ENCODE data around the gene DIPK1C.

DNA sequence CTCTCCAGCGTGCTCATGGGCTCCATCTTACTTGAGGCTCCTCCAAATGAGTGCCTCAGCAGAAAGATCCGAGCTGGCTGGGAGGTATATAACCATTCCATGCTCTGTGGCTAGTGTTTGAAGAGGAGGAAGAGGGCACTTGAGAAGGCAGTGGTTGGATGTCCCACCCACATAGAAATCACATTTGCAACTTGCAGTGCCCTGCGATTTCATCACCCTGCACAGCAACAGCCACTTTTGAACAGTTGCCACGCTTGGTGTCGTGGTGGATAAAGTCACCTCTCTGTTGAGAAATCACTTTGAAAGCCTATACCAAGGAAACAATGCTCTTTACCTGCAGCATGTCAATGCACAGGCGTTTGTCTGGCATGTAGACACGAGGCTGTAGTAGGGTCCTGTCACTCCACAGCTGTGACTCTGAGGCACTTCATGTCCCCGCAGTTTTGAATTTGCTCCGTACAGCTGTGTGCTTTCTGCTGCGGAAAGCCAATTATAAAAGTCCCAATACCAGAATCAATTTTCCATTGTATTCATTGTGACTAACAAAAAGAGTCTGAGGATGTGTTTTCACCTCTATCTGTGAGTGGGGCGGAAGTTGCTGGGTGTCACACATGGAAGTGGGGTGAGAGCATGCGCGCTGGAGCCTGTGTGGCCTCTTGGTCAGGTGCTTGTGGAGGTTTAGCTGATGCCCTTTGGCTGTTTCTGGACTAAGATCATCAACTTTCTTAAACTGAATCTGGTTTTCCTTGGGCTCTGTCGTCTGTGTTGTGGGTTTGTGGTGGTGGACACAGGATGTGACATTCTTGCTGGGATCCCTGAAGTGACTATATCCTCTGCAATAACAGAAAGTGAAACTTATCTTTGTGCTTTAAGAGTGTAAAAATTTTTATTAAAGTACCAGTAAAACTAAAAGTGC, 41.9 kb upstream of the DIPK1C start:
- TF ChIP-seq, protein P1, sequence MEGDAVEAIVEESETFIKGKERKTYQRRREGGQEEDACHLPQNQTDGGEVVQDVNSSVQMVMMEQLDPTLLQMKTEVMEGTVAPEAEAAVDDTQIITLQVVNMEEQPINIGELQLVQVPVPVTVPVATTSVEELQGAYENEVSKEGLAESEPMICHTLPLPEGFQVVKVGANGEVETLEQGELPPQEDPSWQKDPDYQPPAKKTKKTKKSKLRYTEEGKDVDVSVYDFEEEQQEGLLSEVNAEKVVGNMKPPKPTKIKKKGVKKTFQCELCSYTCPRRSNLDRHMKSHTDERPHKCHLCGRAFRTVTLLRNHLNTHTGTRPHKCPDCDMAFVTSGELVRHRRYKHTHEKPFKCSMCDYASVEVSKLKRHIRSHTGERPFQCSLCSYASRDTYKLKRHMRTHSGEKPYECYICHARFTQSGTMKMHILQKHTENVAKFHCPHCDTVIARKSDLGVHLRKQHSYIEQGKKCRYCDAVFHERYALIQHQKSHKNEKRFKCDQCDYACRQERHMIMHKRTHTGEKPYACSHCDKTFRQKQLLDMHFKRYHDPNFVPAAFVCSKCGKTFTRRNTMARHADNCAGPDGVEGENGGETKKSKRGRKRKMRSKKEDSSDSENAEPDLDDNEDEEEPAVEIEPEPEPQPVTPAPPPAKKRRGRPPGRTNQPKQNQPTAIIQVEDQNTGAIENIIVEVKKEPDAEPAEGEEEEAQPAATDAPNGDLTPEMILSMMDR (IDR thresholded peaks at IDR 0.05), result no peak
- no peak for TF ChIP-seq EP300 (IDR thresholded peaks at IDR 0.05)
- no peak for TF ChIP-seq POLR2A (IDR thresholded peaks at IDR 0.05)

Measured in tibial nerve (tissue), 4 donors.